NCI-H2107 (cell line): ENCODE data around the gene COX20.
A peak's percentile ranks its signal among the peaks of the same experiment; 100 is the strongest.

Experiments used
- DNase-seq: peaks from one replicate; lab custom pipeline; 2025; lab: John Stamatoyannopoulos, UW

The COX20 gene

DNA sequence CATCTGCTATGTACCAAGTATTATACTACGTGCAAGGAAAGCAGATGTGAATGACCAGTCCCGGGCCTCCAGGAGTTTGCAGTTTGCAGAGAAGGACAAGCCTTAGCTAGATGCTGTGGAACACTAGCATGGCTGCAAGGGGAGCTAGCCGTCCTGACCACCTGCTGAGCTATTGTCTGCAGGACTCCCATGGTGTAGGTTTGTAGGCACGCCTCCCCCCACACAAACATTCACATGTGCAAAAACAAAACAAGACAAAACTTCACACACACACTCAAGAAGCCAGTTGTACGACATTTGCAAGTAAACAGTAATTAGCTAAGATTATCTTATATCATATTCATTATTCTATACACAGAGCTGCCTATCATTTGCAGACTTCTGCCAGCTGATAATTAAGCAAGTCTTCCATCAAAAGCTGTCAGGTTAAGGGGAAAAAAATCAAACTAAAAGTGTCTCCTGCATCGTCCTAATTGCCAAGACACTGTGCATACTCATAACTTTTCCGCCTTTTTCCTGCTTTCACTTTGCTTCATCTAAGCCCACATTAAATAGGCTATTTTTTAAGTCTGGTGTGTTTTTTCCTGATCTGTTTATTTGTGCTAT lies 39.6 kb downstream of the COX20 start:
- peak; percentile 43 for DNase-seq

DNA sequence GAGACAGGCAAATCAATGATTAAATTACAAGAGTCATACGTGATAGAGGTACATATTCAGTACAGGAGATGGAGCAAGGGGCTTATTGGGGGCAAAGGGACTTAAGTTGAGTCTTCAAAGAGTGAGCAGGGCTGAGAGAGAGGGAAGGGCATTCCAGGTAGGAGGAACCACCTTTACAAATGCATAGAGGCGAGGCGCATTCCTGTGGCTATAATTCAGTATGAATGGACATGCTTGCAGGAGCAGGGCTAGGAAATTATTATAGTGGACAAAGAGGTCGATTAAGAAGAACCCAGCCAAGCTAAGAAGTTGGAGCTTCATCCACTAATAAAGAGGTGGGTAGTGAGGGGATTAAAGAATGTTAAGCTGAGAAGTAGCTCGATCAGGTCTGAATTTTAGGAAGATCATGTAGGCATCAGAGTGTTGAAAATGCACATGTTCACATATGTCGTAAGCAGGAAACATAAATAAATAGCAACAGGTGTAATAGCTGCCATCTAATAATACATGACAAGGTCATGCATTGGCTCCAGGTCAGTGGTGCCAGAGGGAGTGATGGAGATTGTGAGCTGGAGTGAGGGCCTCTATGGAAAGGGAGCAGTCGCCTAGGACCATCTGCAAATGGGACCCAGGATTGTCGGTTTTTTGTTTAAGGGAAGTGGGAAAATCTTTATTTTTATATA lies 40.9 kb downstream of the COX20 start:
- no peak for DNase-seq

DNA sequence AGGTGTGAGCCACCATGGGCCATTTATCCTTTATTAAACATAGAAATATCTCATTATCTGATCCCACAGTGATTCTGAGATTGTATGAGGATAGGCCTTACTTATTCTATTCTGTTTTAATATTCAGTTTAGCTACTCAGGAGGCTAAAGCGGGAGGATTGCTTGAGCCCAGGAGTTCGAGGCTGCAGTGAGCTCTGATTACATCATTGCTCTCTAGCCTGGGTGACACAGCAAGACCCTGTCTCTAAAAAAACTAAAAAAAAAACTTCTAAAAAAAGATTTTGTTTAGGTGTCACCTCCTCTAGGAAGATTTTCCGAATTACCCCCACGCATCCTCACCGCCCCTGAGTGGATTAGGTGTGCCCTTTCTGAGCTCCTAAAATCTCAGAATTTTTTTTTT lies 43.2 kb downstream of the COX20 start:
- DNase-seq, result no peak

DNA sequence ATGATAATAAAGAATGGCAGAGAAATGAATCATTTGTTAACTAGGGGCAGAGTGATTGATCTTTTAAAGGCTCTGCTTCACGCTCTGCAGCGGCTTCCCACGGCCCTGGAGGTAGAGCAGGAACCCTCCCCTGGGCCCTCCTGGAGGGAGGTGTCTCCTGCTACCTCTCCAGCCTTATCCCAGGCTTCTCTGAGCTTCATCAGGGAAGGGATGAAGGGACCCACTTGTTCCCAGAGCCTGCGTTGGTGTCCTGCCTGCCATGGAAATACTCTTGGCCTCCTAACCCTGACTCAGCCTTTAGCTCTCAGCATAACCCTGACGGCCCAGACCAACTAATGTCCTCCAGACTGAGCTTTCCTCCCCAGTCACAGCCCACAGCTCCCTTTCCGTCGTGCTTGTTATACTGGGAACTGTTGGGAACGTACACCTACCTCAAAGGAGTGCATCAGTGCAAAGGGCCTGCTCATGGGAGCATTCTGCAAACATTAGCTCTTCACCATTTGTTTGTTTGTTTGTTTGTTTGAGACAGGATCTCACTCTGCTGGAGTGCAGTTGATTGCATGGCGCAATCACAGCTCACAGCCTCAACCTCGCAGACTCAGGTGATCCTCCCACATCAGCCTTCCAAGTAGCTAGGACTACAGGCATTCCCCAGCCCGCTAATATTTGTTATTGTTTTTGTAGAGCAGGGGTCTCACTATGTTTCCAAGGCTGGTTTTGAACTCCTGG lies 46.3 kb downstream of the COX20 start:
- no peak for DNase-seq

DNA sequence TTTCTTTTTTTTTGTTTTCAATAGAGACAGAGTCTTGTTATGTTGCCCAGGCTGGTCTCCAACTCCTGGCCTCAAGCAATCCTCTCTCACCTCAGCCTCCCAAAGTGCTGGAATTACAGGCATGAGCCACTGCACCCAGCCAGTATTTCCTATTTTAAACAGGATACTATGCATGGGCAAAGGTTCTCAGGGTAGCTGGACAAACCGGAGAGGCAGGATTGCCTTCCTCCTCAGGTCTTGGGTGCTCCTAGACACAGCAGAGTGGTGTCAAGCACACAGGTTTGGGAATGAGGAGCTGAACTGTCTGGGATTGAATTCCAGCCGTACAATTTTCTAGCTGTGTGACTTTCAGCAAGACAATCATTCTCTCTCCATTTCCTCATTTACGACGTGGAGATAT lies 51.8 kb downstream of the COX20 start:
- DNase-seq, result no peak

DNA sequence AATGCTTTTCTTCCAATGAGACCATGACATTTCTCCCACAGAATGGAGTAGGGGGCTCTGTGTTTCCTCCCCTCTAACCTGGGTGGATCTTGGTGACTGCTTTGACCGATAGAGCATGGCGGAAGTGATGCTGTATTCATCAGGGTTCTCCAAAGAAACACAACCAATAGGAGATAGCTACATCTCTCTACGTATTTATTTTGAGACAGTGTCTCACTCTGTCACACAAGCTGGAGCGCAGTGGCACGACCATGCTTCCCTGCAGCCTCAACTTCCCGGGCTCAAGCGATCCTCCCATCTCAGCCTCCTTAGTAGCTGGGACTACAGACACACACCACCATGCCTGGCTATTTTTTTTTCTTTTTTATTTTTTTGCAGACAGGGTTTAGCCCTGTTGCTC lies 58.4 kb downstream of the COX20 start:
- DNase-seq, result no peak
